A673 (cell line): ENCODE data around the gene PXN.

ENCODE experiments used
- EZH2 ChIP-seq: fragments of 200-600 bp; sonication (generic); IDR thresholded peaks from 2 replicates; pipeline ENCODE4 v1.6.1; 2017; ENCODE audit warnings: borderline replicate concordance, low read depth, mild to moderate bottlenecking, mixed read lengths, antibody characterized with exemption, low read length; ENCODE audit not compliant: poor library complexity, severe bottlenecking
- TF ChIP-seq, protein P1 (sequence below): fragments of 300-800, 200-600 bp; sonication (generic); conservative IDR thresholded peaks from 2 replicates; pipeline ENCODE4 v1.5.1; 2017; ENCODE audit warnings: low read depth, mild to moderate bottlenecking, antibody characterized with exemption, low read length, moderate library complexity, mixed read lengths

DNA sequence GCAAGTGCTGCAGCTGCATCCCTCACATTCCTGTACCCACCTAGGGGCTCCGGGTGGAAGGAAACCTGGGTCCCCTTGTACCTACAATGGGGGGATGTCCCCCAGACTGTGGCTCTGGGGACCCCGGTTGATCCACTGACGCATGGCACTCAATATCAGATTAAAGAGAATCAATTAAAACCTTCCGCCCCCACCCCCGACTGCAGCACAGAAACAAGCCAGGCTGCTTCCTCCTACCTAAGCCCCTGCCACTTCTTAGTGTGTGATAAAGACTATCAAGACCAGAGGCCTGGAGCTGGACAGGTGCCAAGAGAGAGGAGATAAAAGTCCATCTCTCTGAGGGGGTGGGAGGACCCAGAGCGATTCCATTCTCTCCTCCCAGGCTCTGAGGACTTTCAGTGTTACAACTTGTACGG is 36.5 kb downstream of the PXN start:
- TF ChIP-seq, protein P1, sequence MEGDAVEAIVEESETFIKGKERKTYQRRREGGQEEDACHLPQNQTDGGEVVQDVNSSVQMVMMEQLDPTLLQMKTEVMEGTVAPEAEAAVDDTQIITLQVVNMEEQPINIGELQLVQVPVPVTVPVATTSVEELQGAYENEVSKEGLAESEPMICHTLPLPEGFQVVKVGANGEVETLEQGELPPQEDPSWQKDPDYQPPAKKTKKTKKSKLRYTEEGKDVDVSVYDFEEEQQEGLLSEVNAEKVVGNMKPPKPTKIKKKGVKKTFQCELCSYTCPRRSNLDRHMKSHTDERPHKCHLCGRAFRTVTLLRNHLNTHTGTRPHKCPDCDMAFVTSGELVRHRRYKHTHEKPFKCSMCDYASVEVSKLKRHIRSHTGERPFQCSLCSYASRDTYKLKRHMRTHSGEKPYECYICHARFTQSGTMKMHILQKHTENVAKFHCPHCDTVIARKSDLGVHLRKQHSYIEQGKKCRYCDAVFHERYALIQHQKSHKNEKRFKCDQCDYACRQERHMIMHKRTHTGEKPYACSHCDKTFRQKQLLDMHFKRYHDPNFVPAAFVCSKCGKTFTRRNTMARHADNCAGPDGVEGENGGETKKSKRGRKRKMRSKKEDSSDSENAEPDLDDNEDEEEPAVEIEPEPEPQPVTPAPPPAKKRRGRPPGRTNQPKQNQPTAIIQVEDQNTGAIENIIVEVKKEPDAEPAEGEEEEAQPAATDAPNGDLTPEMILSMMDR, result no peak
- TF ChIP-seq EZH2, result no peak
